HepG2 (cell line): ENCODE measurements around the gene CXorf49. TPM values are rescaled to one million over a fixed set of nuclear protein-coding genes. Genes with fewer than 3 reads are reported as not detected.
A peak's percentile ranks its signal among the peaks of the same experiment; 100 is the strongest.
"Not testable (repeated sequence)": the region's sequence is repeated elsewhere in the genome, so short reads cannot be mapped to it uniquely, and the experiment has no call there.

Source experiments
- ATAC-seq: fragments of 200-7000 bp; cut with Tn5 transposase; 3 replicates; pipeline ENCODE4 v1.9.1; 2020; ENCODE audit warnings: mild to moderate bottlenecking, moderate library complexity
- BruUV-seq: library from RNA; stranded (reverse); fragments of 400-500 nt; replicated peaks from 2 replicates; lab custom pipeline; 2021; lab: Mats Ljungman, UMichigan
- CTCF ChIA-PET: fragments of 300-600 bp; formaldehyde crosslinking; extraction: SDS; loops from one replicate; lab custom pipeline; 2021; ENCODE audit warnings: low total read pairs, inconsistent platforms, low intra/inter-chr PET ratio; lab: Yijun Ruan, JAX
- POLR2A ChIA-PET: fragments of 350-600 bp; sonication (Branson Sonifier 250); formaldehyde crosslinking; loops from one replicate; lab custom pipeline; 2020; ENCODE audit warnings: antibody characterized with exemption, inconsistent platforms; lab: Yijun Ruan, JAX
- DNase-seq: peaks from one replicate; pipeline ENCODE4 v3.0.0-alpha.2; 2015; ENCODE audit warnings: low spot score
- FAIRE-seq: peaks from 3 replicates; lab custom pipeline; 2011; peaks lifted over from hg19 to GRCh38; lab: Jason Lieb, UNC
- H2AFZ ChIP-seq: one replicate; pipeline ENCODE4 v1.6.1; 2011; ENCODE audit warnings: low read length, inconsistent platforms
- H3K27ac ChIP-seq: fragments of 300-600 bp; 3 replicates; pipeline ENCODE4 v1.8.0; 2011; ENCODE audit warnings: mixed run types, mild to moderate bottlenecking, mixed read lengths, low read length, inconsistent platforms; ENCODE audit not compliant: insufficient read depth; ENCODE audit errors: extremely low read length
- H3K27me3 ChIP-seq, 2 experiments: fragments of 200-600 bp in 1 of 2; 2 replicates in 1 of 2; 3 replicates in 1 of 2; pipeline versions ENCODE4 v1.6.0 to v1.8.0; 2011; ENCODE audit warnings: low read length in 2 of 2, mild to moderate bottlenecking in 2 of 2, moderate library complexity in 2 of 2, inconsistent platforms in 1 of 2; ENCODE audit not compliant: insufficient read depth in 2 of 2, control insufficient read depth in 1 of 2
- H3K36me3 ChIP-seq, 2 experiments: fragments of 200-600 bp in 1 of 2; replicated peaks in 1 of 2; 2 replicates in 1 of 2; 3 replicates in 1 of 2; pipeline versions ENCODE4 v1.5.1 to v1.8.0; 2011; ENCODE audit warnings: low read length in 2 of 2, inconsistent platforms in 1 of 2; ENCODE audit not compliant: insufficient read depth in 2 of 2, control insufficient read depth in 1 of 2
- H3K4me1 ChIP-seq: 2 replicates; pipeline ENCODE4 v1.5.1; 2012; ENCODE audit warnings: low read length, inconsistent platforms; ENCODE audit not compliant: insufficient read depth
- H3K4me2 ChIP-seq: 2 replicates; pipeline ENCODE4 v1.6.0; 2011; ENCODE audit warnings: low read depth, low read length, inconsistent platforms
- H3K4me3 ChIP-seq, 3 experiments: fragments of 200-600 bp in 1 of 3; sonication (generic), shearing (Covaris generic) in 1 of 3; replicated peaks in 1 of 3; 2 replicates each; pipeline ENCODE4 v1.5.1; 2011 to 2016; ENCODE audit warnings: low read length in 3 of 3, inconsistent platforms in 2 of 3, low read depth in 2 of 3, mild to moderate bottlenecking in 2 of 3, control low read depth in 1 of 3, mixed read lengths in 1 of 3; ENCODE audit not compliant: insufficient read depth in 1 of 3
- H3K79me2 ChIP-seq: one replicate; pipeline ENCODE4 v1.6.1; 2011; ENCODE audit warnings: low read length, inconsistent platforms; ENCODE audit not compliant: insufficient read depth
- H3K9ac ChIP-seq: 2 replicates; pipeline ENCODE4 v1.6.0; 2011; ENCODE audit warnings: mild to moderate bottlenecking, low read depth, low read length, inconsistent platforms; ENCODE audit not compliant: insufficient read depth
- H3K9me3 ChIP-seq: 2 replicates; pipeline ENCODE4 v1.5.1; 2012; ENCODE audit warnings: mild to moderate bottlenecking, low read length
- H4K20me1 ChIP-seq: 2 replicates; pipeline ENCODE4 v1.6.0; 2011; ENCODE audit warnings: inconsistent platforms, mild to moderate bottlenecking, low read length, moderate library complexity; ENCODE audit not compliant: insufficient read depth
- WGBS: methylation state at CpG from one replicate; pipeline ENCODE4 v1.1.6; 2017; ENCODE audit warnings: low lambda C conversion rate; 5-methylcytosine and 5-hydroxymethylcytosine counted together
- in situ Hi-C: cut with HindIII; loops from 2 replicates; pipeline ENCODE4 v1.10.0; 2017; ENCODE audit warnings: low pct_unique_long_range_greater_than_20kb; ENCODE audit not compliant: extremely low pct_ligation_motif_present
- intact Hi-C: fragments of 100-400 bp; cut with micrococcal nuclease; formaldehyde crosslinking; loops from one replicate; pipeline ENCODE4 v1.10.0; 2022; ENCODE audit not compliant: unreplicated experiment
- polyA plus RNA-seq, 8 experiments: library from polyadenylated mRNA; depleted of rRNA in 3 of 8; stranded (reverse) in 7 of 8; unstranded in 1 of 8; fragments of >200 nt; fragmentation: Illumina TruSeq in 4 of 8; extraction: Trizol in 4 of 8; gene quantifications; 2 replicates each; pipeline versions ENCODE4 v1.2.1 to v1.2.3, GENCODE V29; 2011 to 2016; ENCODE audit warnings: low read depth in 4 of 8, missing spikeins in 1 of 8, mixed read lengths in 1 of 8; ENCODE audit not compliant: insufficient read depth in 1 of 8
- total RNA-seq, 5 experiments: library from RNA; depleted of rRNA; stranded (reverse); fragments of >200 nt; fragmentation: Illumina TruSeq; extraction: Trizol; gene quantifications; 2 replicates each; pipeline ENCODE4 v1.2.3, GENCODE V29; 2016; ENCODE audit warnings: low read depth in 1 of 5

The CXorf49 gene
- total and polyA plus RNA-seq, 2 of the 13 experiments (the other 11 are each of a cell fraction or from before 2014, with no cell fraction given): not detected

GRCh38 chrX:71699023-71699344 lies 19.1 kb downstream of the CXorf49 start:
- H4K20me1 ChIP-seq, DNase-seq, FAIRE-seq, H3K79me2 ChIP-seq, intact Hi-C loops, BruUV-seq, H3K9ac ChIP-seq, H3K27me3 ChIP-seq, H3K9me3 ChIP-seq, H3K4me1 ChIP-seq, CTCF ChIA-PET, H2AFZ ChIP-seq, H3K27ac ChIP-seq, POLR2A ChIA-PET, H3K4me2 ChIP-seq, in situ Hi-C loops, H3K4me3 ChIP-seq, H3K36me3 ChIP-seq, ATAC-seq: not testable (repeated sequence)
- no CpG with 5 or more reads among the region's 4 CpGs for WGBS

DNA sequence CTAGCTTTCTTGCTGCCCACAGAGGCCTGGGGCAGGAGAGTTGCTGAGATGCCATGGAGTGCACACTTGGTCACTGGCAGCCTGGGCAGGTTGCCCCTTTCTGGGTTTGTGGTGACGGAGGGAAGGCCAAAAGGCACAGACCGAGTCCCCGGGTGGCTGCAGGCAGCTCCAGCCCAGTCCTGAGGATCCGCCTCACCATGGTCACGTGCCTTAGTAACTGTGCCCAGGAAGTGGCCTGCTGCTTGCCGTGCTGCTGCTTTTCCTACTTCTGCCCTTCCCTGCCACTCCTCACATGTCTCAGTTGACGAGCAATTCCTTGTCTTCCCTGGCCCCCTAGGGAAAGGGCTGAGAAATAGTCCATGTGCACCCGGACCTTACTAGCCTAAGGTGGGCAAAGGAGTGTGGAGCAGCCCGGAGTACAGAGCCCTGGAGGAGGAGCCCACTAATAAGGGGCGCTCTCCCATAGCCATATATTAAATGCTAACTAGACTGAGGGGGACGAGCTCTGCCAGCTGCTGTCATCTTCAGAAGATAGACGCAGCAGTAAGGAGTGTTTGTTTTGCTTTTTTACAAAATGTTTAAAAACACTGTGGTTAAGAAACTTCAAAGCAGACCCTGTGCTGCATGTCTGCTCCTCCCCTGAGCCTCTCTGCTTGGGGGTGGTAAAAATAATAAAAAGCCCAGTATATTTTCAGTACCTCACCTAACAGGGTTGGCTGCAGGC lies 19.6 kb downstream of the CXorf49 start:
- POLR2A ChIA-PET, DNase-seq, H3K36me3 ChIP-seq, ATAC-seq, H2AFZ ChIP-seq, H3K4me1 ChIP-seq, BruUV-seq, intact Hi-C loops, H3K79me2 ChIP-seq, in situ Hi-C loops, H3K4me2 ChIP-seq, H4K20me1 ChIP-seq, H3K9me3 ChIP-seq, CTCF ChIA-PET, H3K27ac ChIP-seq, H3K27me3 ChIP-seq, H3K4me3 ChIP-seq, H3K9ac ChIP-seq, FAIRE-seq: not testable (repeated sequence)
- no CpG with 5 or more reads among the region's 12 CpGs for WGBS

- no CpG with 5 or more reads among the region's 17 CpGs for WGBS
- FAIRE-seq, ATAC-seq: not testable (repeated sequence)
Observed at GRCh38 chrX:71697466-71698298, 20.4 kb downstream of the CXorf49 start.

DNA sequence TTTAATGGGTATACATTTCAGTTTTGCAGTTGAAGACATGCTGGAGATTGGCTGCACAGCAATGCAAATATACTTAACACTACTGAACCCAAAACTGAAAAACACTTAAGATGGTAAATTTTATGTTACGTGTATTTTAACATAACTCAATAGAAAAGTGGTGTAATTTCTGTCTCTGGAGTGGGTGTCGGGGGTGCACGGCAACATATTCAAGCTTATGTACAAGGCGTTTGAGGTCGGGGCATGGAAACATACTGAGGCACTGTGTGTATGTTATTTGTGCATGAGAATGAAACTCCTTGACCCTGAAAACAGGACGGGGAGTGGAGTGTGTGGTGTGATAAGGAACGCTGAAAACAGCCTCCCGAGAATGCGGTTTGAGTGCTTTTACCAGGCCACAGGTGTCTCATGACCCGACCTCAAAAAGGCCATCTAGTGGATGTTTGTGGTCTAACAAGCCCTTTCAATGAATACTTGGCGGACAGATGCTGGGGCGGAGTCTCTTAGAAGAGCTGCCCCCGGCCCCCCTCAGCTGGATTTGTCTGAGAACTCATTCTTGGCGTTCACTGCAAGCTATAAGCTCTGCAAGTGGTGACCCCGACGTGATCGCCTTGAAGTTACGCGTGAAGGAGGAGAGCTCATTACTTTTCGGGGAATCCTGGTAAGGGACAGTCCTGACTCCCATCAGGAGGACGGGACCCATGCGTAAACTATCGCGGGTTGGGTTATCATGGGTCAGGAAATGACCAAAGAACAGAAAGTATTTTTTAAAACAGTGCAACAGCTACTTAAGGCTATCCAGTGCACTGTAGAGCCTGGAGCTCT lies 21.2 kb downstream of the CXorf49 start:
- POLR2A ChIA-PET: not testable (repeated sequence)

More at GRCh38 chrX:71697466-71698298, 20.4 kb downstream of the CXorf49 start:
- BruUV-seq, CTCF ChIA-PET, H3K36me3 ChIP-seq, H4K20me1 ChIP-seq, H3K27ac ChIP-seq, H3K9ac ChIP-seq, in situ Hi-C loops, H3K9me3 ChIP-seq, DNase-seq, H3K79me2 ChIP-seq, intact Hi-C loops, H3K4me1 ChIP-seq, H3K4me3 ChIP-seq, POLR2A ChIA-PET, H2AFZ ChIP-seq, H3K4me2 ChIP-seq, H3K27me3 ChIP-seq: not testable (repeated sequence)

More for the DNA sequence above, 21.2 kb downstream of the CXorf49 start:
- intact Hi-C loops, H3K4me1 ChIP-seq, H3K36me3 ChIP-seq, H3K9ac ChIP-seq, H3K27ac ChIP-seq, H3K79me2 ChIP-seq, H2AFZ ChIP-seq, FAIRE-seq, H3K27me3 ChIP-seq, in situ Hi-C loops, BruUV-seq, DNase-seq, H3K9me3 ChIP-seq, H3K4me3 ChIP-seq, H3K4me2 ChIP-seq, CTCF ChIA-PET, H4K20me1 ChIP-seq: not testable (repeated sequence)
- peak; percentile 62 for ATAC-seq
- no CpG with 5 or more reads among the region's 24 CpGs for WGBS
